Measurements from ENCODE around the gene KANSL1. TPM values are rescaled to one million over a fixed set of nuclear protein-coding genes. Genes with fewer than 3 reads are reported as not detected.

KANSL1 gene
- total and polyA plus RNA-seq, 2 experiments from 2014 or later, result 49.0 to 206 TPM

GRCh38 chr17:46030752-46031151 is 162.5 kb downstream of the KANSL1 start:
- no peaks in the 10 kb centered on the region for H3K79me2 ChIP-seq (replicated peaks; ENCODE audit: insufficient read depth)
- peaks cover 11% of the 10 kb centered on the region for H4K20me1 ChIP-seq (replicated peaks; ENCODE audit: insufficient read depth)
- Mint-ChIP-seq H3K27me3 (ENCODE audit: insufficient read depth, low read depth, poor library complexity) (peaks cover 24% of the 10 kb centered on the region), H3K27ac (no peak overlapping the region; the same call in 1 of the 2 replicates), H3K9me3 (no peaks in the 10 kb centered on the region), H3K36me3 (ENCODE audit: low read depth) (peaks cover 69% of the 10 kb centered on the region), H3K4me3 (no peak overlapping the region), H3K4me1 (peaks cover 45% of the 10 kb centered on the region)
- no peaks in the 10 kb centered on the region for H3K9me2 ChIP-seq (ENCODE audit: insufficient read depth)
- H3K36me3 ChIP-seq (ENCODE audit: insufficient read depth), result peaks cover 34% of the 10 kb centered on the region
- ATAC-seq (no peak), DNase-seq (ENCODE audit: low spot score) (no peak)
- H3K4me1 ChIP-seq (ENCODE audit: insufficient read depth), result peaks cover 41% of the 10 kb centered on the region
- H3K27ac ChIP-seq (ENCODE audit: low read depth), result no peak overlapping the region
- peaks cover 18% of the 10 kb centered on the region for H3F3A ChIP-seq (replicated peaks; ENCODE audit: low read depth)
- H3K27me3 ChIP-seq (ENCODE audit: insufficient read depth), result no peaks in the 10 kb centered on the region
- TF ChIP-seq EZH2phosphoT487 (IDR thresholded peaks at IDR 0.05; ENCODE audit: unreplicated experiment), result no peak
- TF ChIP-seq, protein P1, sequence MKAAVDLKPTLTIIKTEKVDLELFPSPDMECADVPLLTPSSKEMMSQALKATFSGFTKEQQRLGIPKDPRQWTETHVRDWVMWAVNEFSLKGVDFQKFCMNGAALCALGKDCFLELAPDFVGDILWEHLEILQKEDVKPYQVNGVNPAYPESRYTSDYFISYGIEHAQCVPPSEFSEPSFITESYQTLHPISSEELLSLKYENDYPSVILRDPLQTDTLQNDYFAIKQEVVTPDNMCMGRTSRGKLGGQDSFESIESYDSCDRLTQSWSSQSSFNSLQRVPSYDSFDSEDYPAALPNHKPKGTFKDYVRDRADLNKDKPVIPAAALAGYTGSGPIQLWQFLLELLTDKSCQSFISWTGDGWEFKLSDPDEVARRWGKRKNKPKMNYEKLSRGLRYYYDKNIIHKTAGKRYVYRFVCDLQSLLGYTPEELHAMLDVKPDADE (IDR thresholded peaks at IDR 0.05), result no peak
- TF ChIP-seq EZH2 (IDR thresholded peaks at IDR 0.05; ENCODE audit: low read depth, unreplicated experiment), result no peak
- no peak for TF ChIP-seq CTCF (conservative IDR thresholded peaks at IDR 0.05; ENCODE audit: low read depth in 2 of 2)
- no peak for TF ChIP-seq JUNB (IDR thresholded peaks at IDR 0.05; ENCODE audit: unreplicated experiment)
- no peak for TF ChIP-seq ZNF331 (CRISPR knock-in tag; IDR thresholded peaks at IDR 0.05; ENCODE audit: low read depth)
- TF ChIP-seq STAT1 (IDR thresholded peaks at IDR 0.05; ENCODE audit: unreplicated experiment), result no peak
- TF ChIP-seq CREB1 (CRISPR knock-in tag; IDR thresholded peaks at IDR 0.05; ENCODE audit: low read depth), result no peak
- TF ChIP-seq, protein P2, sequence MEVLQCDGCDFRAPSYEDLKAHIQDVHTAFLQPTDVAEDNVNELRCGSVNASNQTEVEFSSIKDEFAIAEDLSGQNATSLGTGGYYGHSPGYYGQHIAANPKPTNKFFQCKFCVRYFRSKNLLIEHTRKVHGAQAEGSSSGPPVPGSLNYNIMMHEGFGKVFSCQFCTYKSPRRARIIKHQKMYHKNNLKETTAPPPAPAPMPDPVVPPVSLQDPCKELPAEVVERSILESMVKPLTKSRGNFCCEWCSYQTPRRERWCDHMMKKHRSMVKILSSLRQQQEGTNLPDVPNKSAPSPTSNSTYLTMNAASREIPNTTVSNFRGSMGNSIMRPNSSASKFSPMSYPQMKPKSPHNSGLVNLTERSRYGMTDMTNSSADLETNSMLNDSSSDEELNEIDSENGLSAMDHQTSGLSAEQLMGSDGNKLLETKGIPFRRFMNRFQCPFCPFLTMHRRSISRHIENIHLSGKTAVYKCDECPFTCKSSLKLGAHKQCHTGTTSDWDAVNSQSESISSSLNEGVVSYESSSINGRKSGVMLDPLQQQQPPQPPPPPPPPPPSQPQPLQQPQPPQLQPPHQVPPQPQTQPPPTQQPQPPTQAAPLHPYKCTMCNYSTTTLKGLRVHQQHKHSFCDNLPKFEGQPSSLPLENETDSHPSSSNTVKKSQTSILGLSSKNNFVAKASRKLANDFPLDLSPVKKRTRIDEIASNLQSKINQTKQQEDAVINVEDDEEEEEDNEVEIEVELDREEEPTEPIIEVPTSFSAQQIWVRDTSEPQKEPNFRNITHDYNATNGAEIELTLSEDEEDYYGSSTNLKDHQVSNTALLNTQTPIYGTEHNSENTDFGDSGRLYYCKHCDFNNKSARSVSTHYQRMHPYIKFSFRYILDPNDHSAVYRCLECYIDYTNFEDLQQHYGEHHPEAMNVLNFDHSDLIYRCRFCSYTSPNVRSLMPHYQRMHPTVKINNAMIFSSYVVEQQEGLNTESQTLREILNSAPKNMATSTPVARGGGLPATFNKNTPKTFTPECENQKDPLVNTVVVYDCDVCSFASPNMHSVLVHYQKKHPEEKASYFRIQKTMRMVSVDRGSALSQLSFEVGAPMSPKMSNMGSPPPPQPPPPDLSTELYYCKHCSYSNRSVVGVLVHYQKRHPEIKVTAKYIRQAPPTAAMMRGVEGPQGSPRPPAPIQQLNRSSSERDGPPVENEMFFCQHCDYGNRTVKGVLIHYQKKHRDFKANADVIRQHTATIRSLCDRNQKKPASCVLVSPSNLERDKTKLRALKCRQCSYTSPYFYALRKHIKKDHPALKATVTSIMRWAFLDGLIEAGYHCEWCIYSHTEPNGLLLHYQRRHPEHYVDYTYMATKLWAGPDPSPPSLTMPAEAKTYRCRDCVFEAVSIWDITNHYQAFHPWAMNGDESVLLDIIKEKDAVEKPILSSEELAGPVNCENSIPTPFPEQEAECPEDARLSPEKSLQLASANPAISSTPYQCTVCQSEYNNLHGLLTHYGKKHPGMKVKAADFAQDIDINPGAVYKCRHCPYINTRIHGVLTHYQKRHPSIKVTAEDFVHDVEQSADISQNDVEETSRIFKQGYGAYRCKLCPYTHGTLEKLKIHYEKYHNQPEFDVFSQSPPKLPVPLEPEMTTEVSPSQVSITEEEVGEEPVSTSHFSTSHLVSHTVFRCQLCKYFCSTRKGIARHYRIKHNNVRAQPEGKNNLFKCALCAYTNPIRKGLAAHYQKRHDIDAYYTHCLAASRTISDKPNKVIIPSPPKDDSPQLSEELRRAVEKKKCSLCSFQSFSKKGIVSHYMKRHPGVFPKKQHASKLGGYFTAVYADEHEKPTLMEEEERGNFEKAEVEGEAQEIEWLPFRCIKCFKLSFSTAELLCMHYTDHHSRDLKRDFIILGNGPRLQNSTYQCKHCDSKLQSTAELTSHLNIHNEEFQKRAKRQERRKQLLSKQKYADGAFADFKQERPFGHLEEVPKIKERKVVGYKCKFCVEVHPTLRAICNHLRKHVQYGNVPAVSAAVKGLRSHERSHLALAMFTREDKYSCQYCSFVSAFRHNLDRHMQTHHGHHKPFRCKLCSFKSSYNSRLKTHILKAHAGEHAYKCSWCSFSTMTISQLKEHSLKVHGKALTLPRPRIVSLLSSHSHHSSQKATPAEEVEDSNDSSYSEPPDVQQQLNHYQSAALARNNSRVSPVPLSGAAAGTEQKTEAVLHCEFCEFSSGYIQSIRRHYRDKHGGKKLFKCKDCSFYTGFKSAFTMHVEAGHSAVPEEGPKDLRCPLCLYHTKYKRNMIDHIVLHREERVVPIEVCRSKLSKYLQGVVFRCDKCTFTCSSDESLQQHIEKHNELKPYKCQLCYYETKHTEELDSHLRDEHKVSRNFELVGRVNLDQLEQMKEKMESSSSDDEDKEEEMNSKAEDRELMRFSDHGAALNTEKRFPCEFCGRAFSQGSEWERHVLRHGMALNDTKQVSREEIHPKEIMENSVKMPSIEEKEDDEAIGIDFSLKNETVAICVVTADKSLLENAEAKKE (CRISPR knock-in tag; IDR thresholded peaks at IDR 0.05), result no peak
- no peak for TF ChIP-seq ZNF114 (CRISPR knock-in tag; IDR thresholded peaks at IDR 0.05)
- no peak for TF ChIP-seq REST (IDR thresholded peaks at IDR 0.05; ENCODE audit: unreplicated experiment)
- TF ChIP-seq POLR2AphosphoS5 (IDR thresholded peaks at IDR 0.05; ENCODE audit: low read depth), result no peak
- TF ChIP-seq NANOG (IDR thresholded peaks at IDR 0.05; ENCODE audit: borderline replicate concordance), result no peak
- no peak overlapping the region for H3K4me2 ChIP-seq
- H2AFZ ChIP-seq, result no peak overlapping the region
- no peak overlapping the region for H3K4me3 ChIP-seq
